ENCODE measurements around the gene PCDHGA7. TPM values are rescaled to one million over a fixed set of nuclear protein-coding genes. Genes with fewer than 3 reads are reported as not detected.

PCDHGA7 gene
- total RNA-seq, 1 experiment from 2014 or later, result 0.43 TPM

DNA sequence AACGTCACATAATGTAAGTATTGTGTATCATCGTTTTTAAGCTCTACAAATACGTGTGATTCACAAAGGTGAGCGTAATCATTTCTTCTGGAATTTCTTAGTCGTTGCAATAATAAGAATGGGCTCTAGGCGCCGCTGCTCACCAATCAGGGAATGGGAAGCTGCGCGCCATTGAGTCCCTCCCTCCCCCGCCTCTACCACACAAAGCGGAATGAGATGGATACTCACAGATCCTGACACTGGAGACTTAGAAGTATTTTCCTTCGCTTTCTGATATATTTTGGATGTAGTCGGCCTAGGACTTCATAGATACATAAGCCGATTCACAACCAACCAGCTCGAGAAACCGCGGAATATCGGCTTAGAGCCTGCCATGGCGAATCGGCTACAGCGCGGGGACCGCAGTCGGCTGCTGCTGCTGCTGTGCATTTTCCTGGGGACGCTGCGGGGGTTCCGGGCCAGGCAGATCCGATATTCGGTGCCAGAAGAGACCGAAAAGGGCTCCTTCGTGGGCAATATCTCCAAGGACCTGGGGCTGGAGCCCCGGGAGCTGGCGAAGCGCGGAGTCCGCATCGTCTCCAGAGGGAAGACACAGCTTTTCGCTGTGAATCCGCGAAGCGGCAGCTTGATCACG lies 38.4 kb downstream of the PCDHGA7 start, which contains the start of gene PCDHGA11:
Gene PCDHGA11, plus strand, starts transcription at position 197 of the 634 bp plus-strand sequence. Its CDS starts 177 bp downstream, at position 374.
- H3K9me3 Mint-ChIP-seq (ENCODE audit: unreplicated experiment), result peaks cover 14% of the 10 kb centered on the region
- H3K4me1 ChIP-seq, result no peaks in the 10 kb centered on the region
- TF ChIP-seq, protein P1, sequence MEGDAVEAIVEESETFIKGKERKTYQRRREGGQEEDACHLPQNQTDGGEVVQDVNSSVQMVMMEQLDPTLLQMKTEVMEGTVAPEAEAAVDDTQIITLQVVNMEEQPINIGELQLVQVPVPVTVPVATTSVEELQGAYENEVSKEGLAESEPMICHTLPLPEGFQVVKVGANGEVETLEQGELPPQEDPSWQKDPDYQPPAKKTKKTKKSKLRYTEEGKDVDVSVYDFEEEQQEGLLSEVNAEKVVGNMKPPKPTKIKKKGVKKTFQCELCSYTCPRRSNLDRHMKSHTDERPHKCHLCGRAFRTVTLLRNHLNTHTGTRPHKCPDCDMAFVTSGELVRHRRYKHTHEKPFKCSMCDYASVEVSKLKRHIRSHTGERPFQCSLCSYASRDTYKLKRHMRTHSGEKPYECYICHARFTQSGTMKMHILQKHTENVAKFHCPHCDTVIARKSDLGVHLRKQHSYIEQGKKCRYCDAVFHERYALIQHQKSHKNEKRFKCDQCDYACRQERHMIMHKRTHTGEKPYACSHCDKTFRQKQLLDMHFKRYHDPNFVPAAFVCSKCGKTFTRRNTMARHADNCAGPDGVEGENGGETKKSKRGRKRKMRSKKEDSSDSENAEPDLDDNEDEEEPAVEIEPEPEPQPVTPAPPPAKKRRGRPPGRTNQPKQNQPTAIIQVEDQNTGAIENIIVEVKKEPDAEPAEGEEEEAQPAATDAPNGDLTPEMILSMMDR (IDR thresholded peaks at IDR 0.05; ENCODE audit: insufficient read depth in 1 of 2, low read depth in 1 of 2, low read length in 1 of 2, severe bottlenecking in 1 of 2, unreplicated experiment in 1 of 2), result no peak
- H3K4me3 ChIP-seq (ENCODE audit: low read depth, low read length), result no peak within 1 kb of the TSS
- H3K9me3 ChIP-seq, result peaks cover 16% of the 10 kb centered on the region; the same call in 1 of the 2 replicates
- intact Hi-C loops (cut with micrococcal nuclease; ENCODE audit: unreplicated experiment), result no loop called here
- H3K27me3 Mint-ChIP-seq (ENCODE audit: insufficient read depth, unreplicated experiment), result no peaks in the 10 kb centered on the region
- ChIA-PET POLR2A (interaction anchor here (0.6 kb wide), 1 partner anchor 101 kb away, joined by 4 read pairs; no protein-coding TSS in a partner anchor), CTCF (no interaction called here)
- BruUV-seq (replicated peaks), result no TSS peak
- peaks cover 27% of the 10 kb centered on the region for H3K36me3 Mint-ChIP-seq (ENCODE audit: insufficient read depth, unreplicated experiment)
- no peaks in the 10 kb centered on the region for H3K36me3 ChIP-seq (ENCODE audit: control insufficient read depth, insufficient read depth, low read length)
- no peaks in the 10 kb centered on the region for H3K4me1 Mint-ChIP-seq (ENCODE audit: low read depth, unreplicated experiment)
- no peaks in the 10 kb centered on the region for H3K27me3 ChIP-seq (replicated peaks; ENCODE audit: control insufficient read depth, insufficient read depth, low read length)
- no peak for DNase-seq
- H3K4me3 Mint-ChIP-seq (ENCODE audit: unreplicated experiment), result no peak within 1 kb of the TSS
- no peak within 1 kb of the TSS for H3K27ac Mint-ChIP-seq (ENCODE audit: unreplicated experiment)

- H3K36me3 ChIP-seq (ENCODE audit: control insufficient read depth, insufficient read depth, low read length), result no peaks in the 10 kb centered on the region
- no TSS peak for BruUV-seq (replicated peaks)
- no peak overlapping the region for H3K4me3 ChIP-seq (ENCODE audit: low read depth, low read length)
- no peaks in the 10 kb centered on the region for H3K27me3 Mint-ChIP-seq (ENCODE audit: insufficient read depth, unreplicated experiment)
- CTCF ChIA-PET, result no interaction called here
- peaks cover 14% of the 10 kb centered on the region for H3K9me3 Mint-ChIP-seq (ENCODE audit: unreplicated experiment)
- H3K36me3 Mint-ChIP-seq (ENCODE audit: insufficient read depth, unreplicated experiment), result peaks cover 27% of the 10 kb centered on the region
- POLR2A ChIA-PET, result interaction anchor here (0.6 kb wide), 1 partner anchor 101 kb away, joined by 4 read pairs; no protein-coding TSS in a partner anchor
- H3K27ac Mint-ChIP-seq (ENCODE audit: unreplicated experiment), result no peak overlapping the region
- H3K9me3 ChIP-seq, result peaks cover 14% of the 10 kb centered on the region; the same call in 1 of the 2 replicates
- TF ChIP-seq, protein P1 (IDR thresholded peaks at IDR 0.05; ENCODE audit: insufficient read depth in 1 of 2, low read depth in 1 of 2, low read length in 1 of 2, severe bottlenecking in 1 of 2, unreplicated experiment in 1 of 2), result no peak
- H3K4me3 Mint-ChIP-seq (ENCODE audit: unreplicated experiment), result no peak overlapping the region
- intact Hi-C loops (cut with micrococcal nuclease; ENCODE audit: unreplicated experiment), result no loop called here
- no peaks in the 10 kb centered on the region for H3K27me3 ChIP-seq (replicated peaks; ENCODE audit: control insufficient read depth, insufficient read depth, low read length)
- no peaks in the 10 kb centered on the region for H3K4me1 ChIP-seq
- no peak for DNase-seq
- no peaks in the 10 kb centered on the region for H3K4me1 Mint-ChIP-seq (ENCODE audit: low read depth, unreplicated experiment)
Observed at GRCh38 chr5:141421489-141421855, 38.9 kb downstream of the PCDHGA7 start.

DNA sequence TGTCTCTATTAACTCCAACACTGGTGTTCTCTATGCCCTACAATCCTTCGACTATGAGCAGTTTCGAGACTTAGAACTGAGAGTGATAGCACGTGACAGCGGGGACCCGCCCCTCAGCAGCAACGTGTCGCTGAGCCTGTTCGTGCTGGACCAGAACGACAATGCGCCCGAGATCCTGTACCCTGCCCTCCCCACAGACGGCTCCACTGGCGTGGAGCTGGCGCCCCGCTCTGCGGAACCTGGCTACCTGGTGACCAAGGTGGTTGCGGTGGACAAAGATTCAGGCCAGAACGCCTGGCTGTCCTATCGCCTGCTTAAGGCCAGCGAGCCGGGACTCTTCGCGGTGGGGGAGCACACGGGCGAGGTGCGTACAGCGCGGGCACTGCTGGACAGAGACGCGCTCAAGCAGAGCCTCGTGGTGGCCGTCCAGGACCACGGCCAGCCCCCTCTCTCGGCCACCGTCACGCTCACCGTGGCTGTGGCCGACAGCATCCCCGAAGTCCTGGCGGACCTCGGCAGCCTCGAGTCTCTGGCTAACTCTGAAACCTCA lies 40.3 kb downstream of the PCDHGA7 start:
- Mint-ChIP-seq H3K4me1 (ENCODE audit: low read depth, unreplicated experiment) (no peaks in the 10 kb centered on the region), H3K9me3 (ENCODE audit: unreplicated experiment) (peaks cover 13% of the 10 kb centered on the region), H3K27ac (ENCODE audit: unreplicated experiment) (no peak overlapping the region), H3K27me3 (ENCODE audit: insufficient read depth, unreplicated experiment) (no peaks in the 10 kb centered on the region), H3K4me3 (ENCODE audit: unreplicated experiment) (no peak overlapping the region), H3K36me3 (ENCODE audit: insufficient read depth, unreplicated experiment) (peaks cover 24% of the 10 kb centered on the region)
- Histone ChIP-seq H3K4me1 (no peaks in the 10 kb centered on the region), H3K9me3 (peaks cover 9% of the 10 kb centered on the region; the same call in 1 of the 2 replicates), H3K4me3 (ENCODE audit: low read depth, low read length) (no peak overlapping the region), H3K36me3 (ENCODE audit: control insufficient read depth, insufficient read depth, low read length) (no peaks in the 10 kb centered on the region), H3K27me3 (replicated peaks; ENCODE audit: control insufficient read depth, insufficient read depth, low read length) (no peaks in the 10 kb centered on the region)
- ChIA-PET CTCF (no interaction called here), POLR2A (no interaction called here)
- intact Hi-C loops (cut with micrococcal nuclease; ENCODE audit: unreplicated experiment), result no loop called here
- DNase-seq, result no peak
- TF ChIP-seq, protein P1 (IDR thresholded peaks at IDR 0.05; ENCODE audit: insufficient read depth in 1 of 2, low read depth in 1 of 2, low read length in 1 of 2, severe bottlenecking in 1 of 2, unreplicated experiment in 1 of 2), result no peak
- no TSS peak for BruUV-seq (replicated peaks)

Measured in Caco-2 (cell line).